ENCODE results near the gene SLC4A5.

The SLC4A5 gene

DNA sequence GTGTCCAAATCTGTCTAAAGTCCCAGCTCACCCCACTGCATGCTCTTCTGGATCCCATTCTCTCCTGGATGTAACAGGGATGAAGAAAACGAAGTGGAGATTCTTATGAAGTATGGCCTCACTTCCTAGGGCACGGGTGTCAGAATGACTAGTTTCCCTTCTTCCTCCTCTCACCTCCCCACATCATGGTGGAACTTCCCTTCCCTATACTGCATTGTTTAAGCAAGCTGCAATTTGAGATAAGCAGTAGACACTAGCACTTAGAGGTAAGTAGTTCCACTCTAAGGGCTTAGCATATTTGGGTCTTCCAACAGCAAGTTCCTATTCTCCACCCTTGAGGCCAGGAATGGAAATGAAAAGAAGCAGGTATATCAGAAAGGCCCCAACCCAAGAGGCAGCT, 29.7 kb downstream of the SLC4A5 start:
- DNase-seq, result no peak

DNA sequence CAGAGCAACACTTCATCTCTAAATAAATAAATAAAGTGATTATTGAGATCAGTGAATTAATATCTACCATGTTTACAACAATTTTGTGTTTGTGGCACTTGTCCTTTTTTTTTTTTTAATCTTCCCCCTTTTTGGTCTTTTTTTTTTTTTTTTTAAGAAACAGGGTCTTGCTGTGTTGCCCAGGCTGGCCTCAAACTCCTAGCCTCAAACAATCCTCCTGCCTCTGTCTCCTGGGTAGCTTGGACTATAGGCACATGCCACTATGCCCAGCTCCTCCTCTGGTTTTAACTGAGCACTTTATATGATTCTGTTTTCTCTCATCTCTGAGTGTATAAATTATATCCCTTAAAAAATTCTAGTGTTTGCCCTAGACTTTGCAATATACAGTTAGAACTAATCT, 30.3 kb downstream of the SLC4A5 start:
- no peak for DNase-seq

DNA sequence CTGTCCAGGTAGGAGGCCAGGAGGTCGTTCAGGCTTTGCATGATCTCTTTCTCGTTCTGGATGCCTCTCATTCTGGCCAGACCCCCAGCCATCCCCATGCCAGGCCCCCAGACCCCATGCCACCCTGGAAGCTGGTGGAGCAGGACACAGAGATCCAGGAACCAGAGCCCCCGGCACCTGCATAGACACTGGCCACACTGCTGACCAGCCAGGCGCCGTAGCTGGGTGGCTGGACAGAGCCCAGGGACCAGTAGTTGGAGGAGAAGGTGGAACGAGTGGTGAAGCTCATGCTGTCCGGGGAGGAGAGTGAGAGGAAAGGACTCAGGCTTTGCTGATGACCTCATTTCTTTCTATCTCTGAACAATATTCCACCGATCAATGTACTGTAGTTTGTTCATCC, 35.5 kb downstream of the SLC4A5 start:
- no peak for DNase-seq

DNA sequence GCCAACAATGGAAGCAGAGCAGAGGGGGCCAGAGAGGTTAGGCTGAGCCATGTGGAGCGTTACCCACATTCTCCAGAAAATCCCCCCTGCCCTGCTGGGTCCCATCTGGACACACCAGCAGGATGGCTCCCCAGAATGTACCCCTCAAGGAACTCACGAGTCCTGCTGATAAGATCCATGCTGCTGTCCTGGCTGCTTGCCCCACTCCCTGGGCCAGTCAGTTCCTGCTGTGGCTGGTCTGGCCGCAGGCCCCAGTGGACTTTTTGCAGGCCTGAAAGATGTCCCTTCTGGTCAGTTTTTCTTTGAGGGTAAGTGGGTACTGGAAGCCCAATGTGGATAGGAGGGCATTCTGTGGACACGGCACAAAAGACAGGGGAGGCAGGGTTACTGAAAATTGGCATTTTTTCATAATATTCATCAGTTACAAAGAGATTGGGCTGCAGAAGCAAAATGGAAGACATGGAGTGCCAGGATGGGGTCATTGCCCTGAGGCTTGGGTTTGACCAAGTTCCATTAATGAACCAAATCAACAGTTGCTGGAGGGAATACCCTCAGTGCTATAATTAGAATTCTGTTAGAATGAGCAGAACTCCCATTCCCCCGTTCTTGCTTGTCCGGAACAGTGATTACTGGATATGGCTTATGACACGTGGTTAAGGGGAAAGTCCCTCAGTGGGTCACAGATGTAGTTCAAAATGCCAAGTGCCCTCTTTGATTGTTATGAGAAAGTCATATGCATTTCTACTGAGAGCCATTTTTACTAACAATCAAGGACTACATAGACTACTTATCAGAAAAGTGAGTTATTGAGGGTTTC, 38.7 kb downstream of the SLC4A5 start:
- no peak for DNase-seq

DNA sequence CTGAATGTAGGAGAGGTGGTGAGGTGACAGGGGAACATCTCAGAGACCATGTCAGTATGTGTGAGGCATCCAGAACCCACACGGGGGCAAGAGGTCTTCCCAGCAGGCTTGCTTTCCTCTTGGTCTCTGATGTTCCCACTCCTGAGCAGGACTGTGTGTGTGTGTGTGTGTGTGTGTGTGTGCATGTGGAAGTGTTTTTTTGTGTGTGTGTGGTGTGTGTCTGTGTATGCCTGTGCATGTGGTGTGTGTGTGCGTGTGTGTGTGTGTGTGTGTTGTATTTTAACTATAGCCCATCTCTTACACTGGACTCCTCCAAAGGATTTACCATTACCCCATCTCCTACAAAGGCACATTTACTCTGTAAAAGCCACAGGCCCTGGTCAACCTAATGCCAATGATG, 40.4 kb downstream of the SLC4A5 start:
- no peak for DNase-seq

DNA sequence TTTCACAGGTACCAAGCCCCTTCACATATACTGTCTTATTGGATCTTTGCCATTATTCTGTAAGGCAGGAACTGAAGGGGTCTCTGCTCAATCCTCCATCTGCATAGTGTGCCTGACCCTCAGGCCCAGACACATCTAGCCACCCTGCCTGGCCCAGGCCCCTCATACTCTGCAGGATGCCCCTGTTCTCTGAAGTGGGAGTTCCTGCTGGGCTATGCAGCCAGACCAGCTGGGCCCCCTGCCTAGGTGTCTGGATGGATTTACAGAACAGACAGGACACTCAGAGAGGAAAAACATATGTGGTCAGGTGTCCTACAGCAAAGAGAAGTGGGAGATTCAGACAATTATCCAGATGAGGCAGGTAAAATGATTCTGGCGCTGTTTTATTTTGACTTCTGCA, 42.0 kb downstream of the SLC4A5 start:
- DNase-seq, result no peak

- DNase-seq, result no peak
These were observed 42.7 kb downstream of the SLC4A5 start for GRCh38 chr2:74300506-74300905.

DNA sequence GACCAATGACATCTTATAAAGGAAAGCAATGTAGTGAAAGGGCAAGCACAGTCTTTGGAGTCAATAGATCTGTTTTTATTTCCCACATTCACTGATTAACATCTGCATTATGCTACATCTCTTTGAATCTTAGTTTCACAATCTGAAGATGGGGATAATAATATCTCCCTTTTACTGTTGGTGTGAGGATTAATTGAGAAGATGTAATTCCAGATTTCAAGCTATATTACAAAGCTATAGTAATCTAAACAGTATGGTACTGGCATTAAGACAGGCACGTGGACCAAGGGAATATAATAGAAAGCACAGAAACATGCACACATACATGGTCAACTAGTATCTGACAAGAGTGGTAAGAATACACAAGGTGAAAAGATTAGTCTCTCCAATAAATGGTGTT, 45.3 kb downstream of the SLC4A5 start:
- DNase-seq, result no peak

- DNase-seq, result no peak
These were observed 45.8 kb downstream of the SLC4A5 start for GRCh38 chr2:74297391-74297790.

- DNase-seq, result no peak
These were observed 49.8 kb downstream of the SLC4A5 start for GRCh38 chr2:74293191-74293991.

DNA sequence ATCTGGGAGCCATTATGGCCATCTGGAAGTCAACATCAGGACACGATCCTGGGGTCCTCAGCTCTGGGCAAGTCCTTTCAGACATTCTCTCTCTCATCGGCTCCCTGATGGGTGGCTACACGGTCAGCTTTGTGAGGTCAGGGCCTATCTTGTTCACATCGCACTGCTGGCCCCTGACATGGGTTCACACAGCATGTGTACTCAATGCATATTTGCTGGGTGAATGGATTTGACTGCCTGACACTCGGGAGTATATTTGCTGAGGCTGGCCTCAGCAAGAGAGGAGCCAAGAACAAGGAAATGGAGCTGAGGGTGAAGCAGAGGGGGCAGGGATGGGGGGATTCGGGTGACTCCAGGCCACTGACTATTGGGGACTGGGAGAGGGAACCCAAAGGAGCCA, 50.5 kb downstream of the SLC4A5 start:
- DNase-seq, result no peak

GRCh38 chr2:74291886-74292621, 51.2 kb downstream of the SLC4A5 start:
- no peak for DNase-seq

GRCh38 chr2:74291218-74291544, 52.0 kb downstream of the SLC4A5 start:
- no peak for DNase-seq

DNA sequence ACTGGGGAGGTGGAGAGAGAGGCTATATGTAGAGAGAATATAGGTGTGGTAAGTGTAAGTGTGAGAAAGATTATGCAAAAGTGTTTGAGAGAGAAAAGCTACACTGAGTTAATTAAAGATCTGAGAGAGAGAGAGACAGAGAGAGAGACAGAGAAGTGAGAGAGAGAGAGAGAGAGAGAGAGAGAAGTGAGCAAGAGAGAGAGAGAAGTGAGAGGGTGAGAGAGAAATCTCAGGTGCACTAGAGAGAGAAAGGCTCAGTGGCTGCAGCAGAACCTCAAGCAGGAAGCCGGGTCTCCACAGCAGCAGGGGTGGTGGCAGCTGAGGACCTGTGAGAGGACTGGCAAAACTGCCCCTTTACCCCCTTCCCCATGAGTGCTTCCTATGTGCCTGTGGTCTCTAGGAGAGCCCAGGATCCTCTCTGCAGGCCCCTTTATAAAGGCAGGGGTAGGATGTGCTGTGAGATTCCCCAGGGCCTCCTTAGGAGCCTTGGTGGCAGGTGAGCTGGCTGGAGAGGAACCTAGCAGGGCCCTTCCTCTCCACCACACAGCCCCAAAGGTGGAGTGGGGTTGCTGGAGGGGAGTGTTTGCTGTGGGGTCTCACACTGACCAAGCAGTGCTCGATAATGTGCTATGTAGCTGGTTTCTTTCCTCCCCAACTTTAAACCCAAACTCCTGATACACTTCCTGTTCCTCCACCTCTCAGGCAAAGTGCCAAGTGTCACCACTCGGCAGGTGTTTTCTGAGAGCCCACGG, 52.6 kb downstream of the SLC4A5 start:
- no peak for DNase-seq

GRCh38 chr2:74290066-74290465, 53.1 kb downstream of the SLC4A5 start:
- DNase-seq, result no peak

DNA sequence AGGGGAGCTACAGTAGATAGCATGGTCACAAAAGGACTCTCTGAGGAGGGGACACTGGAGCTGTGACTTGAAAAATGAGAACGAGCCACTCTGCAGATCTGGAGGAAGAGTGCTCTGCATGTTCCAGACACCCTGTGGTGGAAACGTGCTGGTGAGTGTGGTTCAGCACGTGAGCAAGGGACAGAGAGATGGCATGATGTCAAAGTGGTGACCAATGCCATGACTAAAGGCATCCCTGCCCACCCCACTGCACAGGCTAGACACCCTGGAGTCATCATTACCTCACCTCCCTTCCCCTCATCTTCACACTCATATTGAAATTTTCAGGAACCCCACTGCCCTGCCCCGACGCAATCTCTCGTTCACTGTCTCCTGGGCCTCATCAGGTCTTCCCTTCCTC, 56.5 kb downstream of the SLC4A5 start:
- DNase-seq, result no peak

- DNase-seq, result no peak
These were observed 61.9 kb downstream of the SLC4A5 start for GRCh38 chr2:74281141-74281975.

DNA sequence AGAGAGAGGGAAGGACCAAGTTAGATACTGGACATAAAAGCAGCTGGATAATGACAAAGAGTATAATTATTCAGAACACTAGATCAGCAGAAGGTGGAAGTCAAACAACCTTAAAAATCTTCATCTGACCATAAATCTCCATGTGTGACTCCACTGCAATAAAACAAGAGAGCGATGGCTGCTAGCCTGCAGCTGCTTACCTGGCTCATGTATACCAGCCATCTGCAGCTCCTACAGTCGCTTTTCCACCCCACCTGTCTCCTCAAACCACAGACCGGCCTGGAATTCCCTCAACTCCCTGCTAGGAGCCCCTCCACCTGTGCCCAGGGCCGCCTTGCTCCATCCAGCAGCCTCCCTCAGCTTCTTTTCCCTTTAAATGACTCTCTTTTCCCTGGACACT, 64.5 kb downstream of the SLC4A5 start:
- DNase-seq, result no peak

GRCh38 chr2:74278176-74278575, 65.0 kb downstream of the SLC4A5 start:
- DNase-seq, result no peak

- DNase-seq, result no peak
These were observed 68.0 kb downstream of the SLC4A5 start for GRCh38 chr2:74275228-74275627.

DNA sequence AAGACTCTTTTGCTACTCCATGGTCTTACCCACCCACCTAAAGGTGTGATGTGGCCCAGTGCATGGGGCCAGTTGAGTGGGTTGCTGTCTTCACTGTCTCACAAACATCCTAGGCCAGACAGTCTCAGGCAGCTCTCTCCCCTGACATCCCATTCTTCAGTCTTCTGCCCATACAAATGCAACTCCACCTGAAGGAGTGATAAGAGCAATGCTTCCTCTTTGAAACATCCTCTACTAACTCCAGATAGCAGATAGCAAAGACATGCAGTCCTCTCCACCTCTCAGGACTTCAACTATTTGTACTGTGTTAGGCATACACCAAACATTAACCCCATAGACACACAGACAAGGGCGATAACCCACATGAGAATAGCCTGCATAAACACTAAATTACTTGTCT, 73.5 kb downstream of the SLC4A5 start:
- DNase-seq, result no peak

DNA sequence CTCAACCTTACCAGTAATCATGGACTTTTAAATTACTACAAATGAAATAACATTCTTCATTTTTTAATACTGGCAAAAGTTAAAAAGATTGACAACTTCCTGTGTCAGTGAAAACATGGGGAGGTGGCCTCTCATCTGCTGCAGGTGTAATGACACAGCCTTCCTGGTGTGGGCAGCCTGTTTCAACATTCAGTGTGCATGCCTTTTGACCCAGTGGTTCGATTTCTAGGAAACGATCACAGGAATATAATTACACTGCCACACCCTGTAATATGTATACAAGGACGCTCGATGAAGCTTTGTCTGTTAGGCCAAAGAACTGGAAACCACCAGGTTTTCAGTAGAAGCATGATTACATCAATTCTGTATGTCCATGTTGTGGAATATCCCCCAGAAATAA, 76.1 kb downstream of the SLC4A5 start:
- DNase-seq, result peak; percentile 83
